Measurements from ENCODE around the gene SUMO3. TPM values are rescaled to one million over a fixed set of nuclear protein-coding genes. Genes with fewer than 3 reads are reported as not detected.

The SUMO3 gene
- 10 to 100 TPM; 61.1 to 92.3 (median 79.4) TPM for total RNA-seq
- polyA plus RNA-seq = 10 to 100 TPM; 21.1 to 70.6 (median 36.4) TPM
- long read RNA-seq, donor 1, transcript SUMO3-201 (4 exons, 1,807 nt) = major isoform, 46 of 46 reads
- long read RNA-seq, donor 1, partial matches to known transcripts = 0 of 46 reads
- long read RNA-seq, donor 1, other reads (novel, unspliced or antisense) = 0 of 46 reads
- long read RNA-seq, donor 2, transcript SUMO3-201 (4 exons, 1,807 nt) = major isoform, 21 of 71 reads
- long read RNA-seq, donor 2, partial matches to known transcripts = 50 of 71 reads
- long read RNA-seq, donor 2, other reads (novel, unspliced or antisense) = 0 of 71 reads
- long read RNA-seq, donor 3, transcript SUMO3-201 (4 exons, 1,807 nt) = major isoform, 26 of 26 reads
- long read RNA-seq, donor 3, partial matches to known transcripts = 0 of 26 reads
- long read RNA-seq, donor 3, other reads (novel, unspliced or antisense) = 0 of 26 reads
- long read RNA-seq, donor 4, transcript SUMO3-201 (4 exons, 1,807 nt) = major isoform, 49 of 52 reads
- long read RNA-seq, donor 4, partial matches to known transcripts = 1 of 52 reads
- long read RNA-seq, donor 4, other reads (novel, unspliced or antisense) = 2 of 52 reads
- long read RNA-seq, donor 5, transcript SUMO3-201 (4 exons, 1,807 nt) = major isoform, 119 of 130 reads
- long read RNA-seq, donor 5, partial matches to known transcripts = 0 of 130 reads
- long read RNA-seq, donor 5, other reads (novel, unspliced or antisense) = 8 of 130 reads
- long read RNA-seq, donor 6, transcript SUMO3-201 (4 exons, 1,807 nt) = major isoform, 25 of 26 reads
- long read RNA-seq, donor 6, partial matches to known transcripts = 1 of 26 reads
- long read RNA-seq, donor 6, other reads (novel, unspliced or antisense) = 0 of 26 reads
- long read RNA-seq, donor 7, transcript SUMO3-201 (4 exons, 1,807 nt) = major isoform, 18 of 18 reads
- long read RNA-seq, donor 7, partial matches to known transcripts = 0 of 18 reads
- long read RNA-seq, donor 7, other reads (novel, unspliced or antisense) = 0 of 18 reads
- long read RNA-seq, donor 8, transcript SUMO3-201 (4 exons, 1,807 nt) = major isoform, 51 of 52 reads
- long read RNA-seq, donor 8, partial matches to known transcripts = 0 of 52 reads
- long read RNA-seq, donor 8, other reads (novel, unspliced or antisense) = 0 of 52 reads
- long read RNA-seq, donor 9, transcript SUMO3-201 (4 exons, 1,807 nt) = major isoform, 23 of 70 reads
- long read RNA-seq, donor 9, partial matches to known transcripts = 45 of 70 reads
- long read RNA-seq, donor 9, other reads (novel, unspliced or antisense) = 0 of 70 reads
- long read RNA-seq, donor 10, transcript SUMO3-201 (4 exons, 1,807 nt) = major isoform, 23 of 23 reads
- long read RNA-seq, donor 10, partial matches to known transcripts = 0 of 23 reads
- long read RNA-seq, donor 10, other reads (novel, unspliced or antisense) = 0 of 23 reads

- Histone ChIP-seq H3K27me3 (no peaks in the 10 kb centered on the region), H3K4me3 (peak within 1 kb of the TSS in 3 of 4 donors; percentile 5 to 83 (median 53)), H3K27ac (peak within 1 kb of the TSS in 4 of 5 donors; percentile 43 to 95 (median 76)), H3K4me1 (replicated peaks in 1 of 2) (peaks cover 8 to 14% of the 10 kb centered on the region in 2 donors), H3K9me3 (replicated peaks in 1 of 3) (peaks cover 0 to 10% (median 0%) of the 10 kb centered on the region in 3 donors), H3K36me3 (replicated peaks in 1 of 2) (peaks cover 0 to 9% of the 10 kb centered on the region in 2 donors)
- WGBS, 4 donors = 0 to 4% (median 1%) methylated on average over 14 to 105 of the region's 108 CpGs; no CpG with 5 or more reads in 1 of the 4 donors
- intact Hi-C loops (cut with DNase I) = loop anchor here in 1 of 2 donors (5.0 kb wide), 1 partner anchor 54 kb away; the partner anchor contains the start of gene PTTG1IP
- TF ChIP-seq, protein P1, sequence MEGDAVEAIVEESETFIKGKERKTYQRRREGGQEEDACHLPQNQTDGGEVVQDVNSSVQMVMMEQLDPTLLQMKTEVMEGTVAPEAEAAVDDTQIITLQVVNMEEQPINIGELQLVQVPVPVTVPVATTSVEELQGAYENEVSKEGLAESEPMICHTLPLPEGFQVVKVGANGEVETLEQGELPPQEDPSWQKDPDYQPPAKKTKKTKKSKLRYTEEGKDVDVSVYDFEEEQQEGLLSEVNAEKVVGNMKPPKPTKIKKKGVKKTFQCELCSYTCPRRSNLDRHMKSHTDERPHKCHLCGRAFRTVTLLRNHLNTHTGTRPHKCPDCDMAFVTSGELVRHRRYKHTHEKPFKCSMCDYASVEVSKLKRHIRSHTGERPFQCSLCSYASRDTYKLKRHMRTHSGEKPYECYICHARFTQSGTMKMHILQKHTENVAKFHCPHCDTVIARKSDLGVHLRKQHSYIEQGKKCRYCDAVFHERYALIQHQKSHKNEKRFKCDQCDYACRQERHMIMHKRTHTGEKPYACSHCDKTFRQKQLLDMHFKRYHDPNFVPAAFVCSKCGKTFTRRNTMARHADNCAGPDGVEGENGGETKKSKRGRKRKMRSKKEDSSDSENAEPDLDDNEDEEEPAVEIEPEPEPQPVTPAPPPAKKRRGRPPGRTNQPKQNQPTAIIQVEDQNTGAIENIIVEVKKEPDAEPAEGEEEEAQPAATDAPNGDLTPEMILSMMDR (IDR thresholded peaks at IDR 0.05) = no peak
- TF ChIP-seq POLR2A (IDR thresholded peaks at IDR 0.05) = peak; percentile 83 to 87
- DNase-seq = peak; percentile 69 to 84 (median 75)
These were observed at the start of gene SUMO3 for GRCh38 chr21:44817914-44818639. Gene SUMO3 (minus strand): TSS chr21:44818062. CDS start chr21:44817968, 94 bp downstream.

GRCh38 chr21:44867464-44867863 is 49.6 kb upstream of the SUMO3 start:
- TF ChIP-seq, protein P1 (IDR thresholded peaks at IDR 0.05) = no peak
- TF ChIP-seq POLR2A (IDR thresholded peaks at IDR 0.05) = no peak
- H3K36me3 ChIP-seq (replicated peaks in 1 of 2) = peaks cover 0 to 21% of the 10 kb centered on the region in 2 donors
- intact Hi-C loops (cut with DNase I) = no loop called here
- 90 to 95% (median 91%) methylated on average over 15 of the region's 15 CpGs for WGBS, 4 donors
- H3K27ac ChIP-seq = no peak overlapping the region
- H3K9me3 ChIP-seq (replicated peaks in 1 of 3) = no peaks in the 10 kb centered on the region
- DNase-seq = no peak
- no peaks in the 10 kb centered on the region for H3K27me3 ChIP-seq
- peaks cover 51 to 57% of the 10 kb centered on the region in 2 donors for H3K4me1 ChIP-seq (replicated peaks in 1 of 2)
- H3K4me3 ChIP-seq = no peak overlapping the region

GRCh38 chr21:44866780-44867179 is 48.9 kb upstream of the SUMO3 start:
- Histone ChIP-seq H3K4me1 (replicated peaks in 1 of 2) (peaks cover 45 to 52% of the 10 kb centered on the region in 2 donors), H3K27me3 (no peaks in the 10 kb centered on the region), H3K27ac (no peak overlapping the region), H3K4me3 (no peak overlapping the region), H3K36me3 (replicated peaks in 1 of 2) (peaks cover 0 to 21% of the 10 kb centered on the region in 2 donors), H3K9me3 (replicated peaks in 1 of 3) (no peaks in the 10 kb centered on the region)
- 73 to 84% (median 76%) methylated on average over 7 of the region's 7 CpGs for WGBS, 4 donors
- intact Hi-C loops (cut with DNase I) = no loop called here
- no peak for DNase-seq
- TF ChIP-seq, protein P1 (IDR thresholded peaks at IDR 0.05) = no peak
- TF ChIP-seq POLR2A (IDR thresholded peaks at IDR 0.05) = no peak
